ENCODE data around the gene PNLDC1.
A peak's percentile ranks its signal among the peaks of the same experiment; 100 is the strongest.

Gene PNLDC1

GRCh38 chr6:159800141-159800865 lies at the start of gene PNLDC1:
Gene PNLDC1, plus strand, starts transcription at chr6:159800276. Its CDS starts 32 bp downstream, at chr6:159800308.
- no peak within 1 kb of the TSS for H3K9ac ChIP-seq (ENCODE audit: low read length)
- no peak within 1 kb of the TSS for H3K27ac ChIP-seq (ENCODE audit: low read depth, low read length)
- H3K27me3 ChIP-seq (ENCODE audit: control insufficient read depth, insufficient read depth, low read length): no peaks in the 10 kb centered on the region
- no peak within 1 kb of the TSS for H3K4me3 ChIP-seq (ENCODE audit: low read depth, low read length)
- H3K4me1 ChIP-seq (ENCODE audit: control insufficient read depth, insufficient read depth, low read length): no peaks in the 10 kb centered on the region
- peaks cover 40% of the 10 kb centered on the region for H3K36me3 ChIP-seq (ENCODE audit: control insufficient read depth, insufficient read depth, low read length)
- H3K9me3 ChIP-seq (ENCODE audit: control insufficient read depth, insufficient read depth, low read depth, low read length): no peaks in the 10 kb centered on the region

GRCh38 chr6:159751448-159751847 lies 48.6 kb upstream of the PNLDC1 start:
- no peak overlapping the region for H3K27ac ChIP-seq (ENCODE audit: low read depth, low read length)
- H3K4me1 ChIP-seq (ENCODE audit: control insufficient read depth, insufficient read depth, low read length): no peaks in the 10 kb centered on the region
- H3K4me3 ChIP-seq (ENCODE audit: low read depth, low read length): no peak overlapping the region
- H3K9ac ChIP-seq (ENCODE audit: low read length): no peak overlapping the region
- no peaks in the 10 kb centered on the region for H3K9me3 ChIP-seq (ENCODE audit: control insufficient read depth, insufficient read depth, low read depth, low read length)
- peaks cover 99% of the 10 kb centered on the region for H3K36me3 ChIP-seq (ENCODE audit: control insufficient read depth, insufficient read depth, low read length)
- H3K27me3 ChIP-seq (ENCODE audit: control insufficient read depth, insufficient read depth, low read length): no peaks in the 10 kb centered on the region

GRCh38 chr6:159753081-159753872 lies 46.8 kb upstream of the PNLDC1 start:
- no peak overlapping the region for H3K4me3 ChIP-seq (ENCODE audit: low read depth, low read length)
- H3K27me3 ChIP-seq (ENCODE audit: control insufficient read depth, insufficient read depth, low read length): no peaks in the 10 kb centered on the region
- H3K4me1 ChIP-seq (ENCODE audit: control insufficient read depth, insufficient read depth, low read length): no peaks in the 10 kb centered on the region; the same call in 1 of the 2 replicates
- H3K36me3 ChIP-seq (ENCODE audit: control insufficient read depth, insufficient read depth, low read length): peaks cover 98% of the 10 kb centered on the region
- no peak overlapping the region for H3K9ac ChIP-seq (ENCODE audit: low read length)
- H3K9me3 ChIP-seq (ENCODE audit: control insufficient read depth, insufficient read depth, low read depth, low read length): no peaks in the 10 kb centered on the region
- no peak overlapping the region for H3K27ac ChIP-seq (ENCODE audit: low read depth, low read length)

- H3K4me3 ChIP-seq (ENCODE audit: low read depth, low read length): no peak overlapping the region
- peaks cover 92% of the 10 kb centered on the region for H3K36me3 ChIP-seq (ENCODE audit: control insufficient read depth, insufficient read depth, low read length)
- no peaks in the 10 kb centered on the region; the same call in 1 of the 2 replicates for H3K4me1 ChIP-seq (ENCODE audit: control insufficient read depth, insufficient read depth, low read length)
- H3K9me3 ChIP-seq (ENCODE audit: control insufficient read depth, insufficient read depth, low read depth, low read length): no peaks in the 10 kb centered on the region
- H3K27me3 ChIP-seq (ENCODE audit: control insufficient read depth, insufficient read depth, low read length): no peaks in the 10 kb centered on the region
- H3K27ac ChIP-seq (ENCODE audit: low read depth, low read length): no peak overlapping the region
- H3K9ac ChIP-seq (ENCODE audit: low read length): no peak overlapping the region
Measured at GRCh38 chr6:159754401-159754800, 45.7 kb upstream of the PNLDC1 start.

- H3K27me3 ChIP-seq (ENCODE audit: control insufficient read depth, insufficient read depth, low read length): no peaks in the 10 kb centered on the region
- peaks cover 8% of the 10 kb centered on the region; the same call in 1 of the 2 replicates for H3K4me1 ChIP-seq (ENCODE audit: control insufficient read depth, insufficient read depth, low read length)
- H3K36me3 ChIP-seq (ENCODE audit: control insufficient read depth, insufficient read depth, low read length): peaks cover 84% of the 10 kb centered on the region
- H3K4me3 ChIP-seq (ENCODE audit: low read depth, low read length): no peak overlapping the region
- no peak overlapping the region for H3K9ac ChIP-seq (ENCODE audit: low read length)
- H3K9me3 ChIP-seq (ENCODE audit: control insufficient read depth, insufficient read depth, low read depth, low read length): no peaks in the 10 kb centered on the region
- no peak overlapping the region for H3K27ac ChIP-seq (ENCODE audit: low read depth, low read length)
Measured at GRCh38 chr6:159754959-159755914, 44.8 kb upstream of the PNLDC1 start.

GRCh38 chr6:159756508-159756907 lies 43.6 kb upstream of the PNLDC1 start:
- Histone ChIP-seq H3K27me3 (ENCODE audit: control insufficient read depth, insufficient read depth, low read length) (no peaks in the 10 kb centered on the region), H3K27ac (ENCODE audit: low read depth, low read length) (no peak overlapping the region), H3K9me3 (ENCODE audit: control insufficient read depth, insufficient read depth, low read depth, low read length) (no peaks in the 10 kb centered on the region), H3K36me3 (ENCODE audit: control insufficient read depth, insufficient read depth, low read length) (peaks cover 71% of the 10 kb centered on the region), H3K4me1 (ENCODE audit: control insufficient read depth, insufficient read depth, low read length) (peaks cover 17% of the 10 kb centered on the region), H3K4me3 (ENCODE audit: low read depth, low read length) (no peak overlapping the region), H3K9ac (ENCODE audit: low read length) (no peak overlapping the region)

GRCh38 chr6:159758031-159759001 lies 41.8 kb upstream of the PNLDC1 start:
- H3K36me3 ChIP-seq (ENCODE audit: control insufficient read depth, insufficient read depth, low read length): peaks cover 59% of the 10 kb centered on the region
- H3K27ac ChIP-seq (ENCODE audit: low read depth, low read length): no peak overlapping the region; the same call in 1 of the 2 replicates
- H3K4me3 ChIP-seq (ENCODE audit: low read depth, low read length): no peak overlapping the region
- H3K9me3 ChIP-seq (ENCODE audit: control insufficient read depth, insufficient read depth, low read depth, low read length): no peaks in the 10 kb centered on the region
- H3K9ac ChIP-seq (ENCODE audit: low read length): no peak overlapping the region
- peaks cover 22% of the 10 kb centered on the region for H3K4me1 ChIP-seq (ENCODE audit: control insufficient read depth, insufficient read depth, low read length)
- no peaks in the 10 kb centered on the region for H3K27me3 ChIP-seq (ENCODE audit: control insufficient read depth, insufficient read depth, low read length)

- H3K4me1 ChIP-seq (ENCODE audit: control insufficient read depth, insufficient read depth, low read length): peaks cover 22% of the 10 kb centered on the region
- peak overlapping the region; percentile 46 for H3K27ac ChIP-seq (ENCODE audit: low read depth, low read length)
Measured at GRCh38 chr6:159759645-159760044, 40.4 kb upstream of the PNLDC1 start.

GRCh38 chr6:159760602-159761057 lies 39.4 kb upstream of the PNLDC1 start:
- Histone ChIP-seq H3K4me1 (ENCODE audit: control insufficient read depth, insufficient read depth, low read length) (peaks cover 22% of the 10 kb centered on the region), H3K36me3 (ENCODE audit: control insufficient read depth, insufficient read depth, low read length) (peaks cover 55% of the 10 kb centered on the region), H3K27ac (ENCODE audit: low read depth, low read length) (peak overlapping the region; percentile 98), H3K9me3 (ENCODE audit: control insufficient read depth, insufficient read depth, low read depth, low read length) (no peaks in the 10 kb centered on the region), H3K9ac (ENCODE audit: low read length) (peak overlapping the region; percentile 91), H3K27me3 (ENCODE audit: control insufficient read depth, insufficient read depth, low read length) (no peaks in the 10 kb centered on the region), H3K4me3 (ENCODE audit: low read depth, low read length) (peak overlapping the region; percentile 82)

More at GRCh38 chr6:159759645-159760044, 40.4 kb upstream of the PNLDC1 start:
- H3K9ac ChIP-seq (ENCODE audit: low read length): no peak overlapping the region
- H3K9me3 ChIP-seq (ENCODE audit: control insufficient read depth, insufficient read depth, low read depth, low read length): no peaks in the 10 kb centered on the region
- H3K27me3 ChIP-seq (ENCODE audit: control insufficient read depth, insufficient read depth, low read length): no peaks in the 10 kb centered on the region
- H3K4me3 ChIP-seq (ENCODE audit: low read depth, low read length): peak overlapping the region; percentile 6; the same call in 1 of the 2 replicates
- H3K36me3 ChIP-seq (ENCODE audit: control insufficient read depth, insufficient read depth, low read length): peaks cover 55% of the 10 kb centered on the region

Measured in HUES6 (cell line).